Dendritic cell treated with granulocyte-macrophage colony-stimulating factor and Interleukin-4, amounts not matched to agents 40 ng/mL and 50 ng/mL, for 4 days (primary cell): ENCODE data around the gene SLC4A8.
"Not testable (repeated sequence)": the region's sequence is repeated elsewhere in the genome, so short reads cannot be mapped to it uniquely, and the experiment has no call there.

ENCODE experiments used
- H3K27ac Mint-ChIP-seq: one replicate; pipeline ENCODE4 v1.8.0; 2022; ENCODE audit warnings: mild to moderate bottlenecking, mixed read lengths
- H3K27me3 Mint-ChIP-seq: one replicate; pipeline ENCODE4 v1.8.0; 2022; ENCODE audit warnings: mild to moderate bottlenecking, mixed read lengths
- H3K36me3 Mint-ChIP-seq: one replicate; pipeline ENCODE4 v1.8.0; 2022; ENCODE audit warnings: low read depth, mixed read lengths
- H3K4me1 Mint-ChIP-seq: one replicate; pipeline ENCODE4 v1.8.0; 2022; ENCODE audit warnings: low read depth, mixed read lengths
- H3K4me3 Mint-ChIP-seq: one replicate; pipeline ENCODE4 v1.8.0; 2022; ENCODE audit warnings: mild to moderate bottlenecking, moderate library complexity, mixed read lengths
- H3K9me3 Mint-ChIP-seq: one replicate; pipeline ENCODE4 v1.8.0; 2022; ENCODE audit warnings: mixed read lengths
- intact Hi-C: fragments of 100-400 bp; cut with micrococcal nuclease; formaldehyde crosslinking; loops from one replicate; pipeline ENCODE4 v1.15.0; 2022

SLC4A8 gene

GRCh38 chr12:51496895-51497294 is 72.3 kb downstream of the SLC4A8 start:
- H3K36me3 Mint-ChIP-seq = no peaks in the 10 kb centered on the region

GRCh38 chr12:51504851-51505250 is 80.2 kb downstream of the SLC4A8 start:
- peaks cover 5% of the 10 kb centered on the region for H3K4me1 Mint-ChIP-seq
- no peak overlapping the region for H3K27ac Mint-ChIP-seq
- H3K9me3 Mint-ChIP-seq = no peaks in the 10 kb centered on the region

More at GRCh38 chr12:51496895-51497294, 72.3 kb downstream of the SLC4A8 start:
- Mint-ChIP-seq H3K4me3 (no peak overlapping the region), H3K9me3 (no peaks in the 10 kb centered on the region), H3K27ac (peak overlapping the region; percentile 31), H3K27me3 (peaks cover 1% of the 10 kb centered on the region), H3K4me1 (peaks cover 14% of the 10 kb centered on the region)
- intact Hi-C loops = no loop called here

GRCh38 chr12:51505360-51506105 is 80.9 kb downstream of the SLC4A8 start:
- Mint-ChIP-seq H3K27me3 (no peaks in the 10 kb centered on the region), H3K36me3 (no peaks in the 10 kb centered on the region), H3K27ac (no peak overlapping the region), H3K9me3 (no peaks in the 10 kb centered on the region), H3K4me1 (peaks cover 5% of the 10 kb centered on the region), H3K4me3 (no peak overlapping the region)
- intact Hi-C loops = no loop called here

More at GRCh38 chr12:51504851-51505250, 80.2 kb downstream of the SLC4A8 start:
- H3K27me3 Mint-ChIP-seq = no peaks in the 10 kb centered on the region
- H3K36me3 Mint-ChIP-seq = no peaks in the 10 kb centered on the region
- no peak overlapping the region for H3K4me3 Mint-ChIP-seq
- intact Hi-C loops = no loop called here

- Mint-ChIP-seq H3K27ac (no peak overlapping the region), H3K4me1 (peaks cover 5% of the 10 kb centered on the region), H3K9me3 (no peaks in the 10 kb centered on the region), H3K4me3 (no peak overlapping the region), H3K27me3 (no peaks in the 10 kb centered on the region), H3K36me3 (no peaks in the 10 kb centered on the region)
- intact Hi-C loops = no loop called here
These were observed 82.5 kb downstream of the SLC4A8 start for GRCh38 chr12:51507178-51507577.

- no peaks in the 10 kb centered on the region for H3K9me3 Mint-ChIP-seq
- H3K27me3 Mint-ChIP-seq = peaks cover 2% of the 10 kb centered on the region
- no peak overlapping the region for H3K4me3 Mint-ChIP-seq
- peaks cover 5% of the 10 kb centered on the region for H3K4me1 Mint-ChIP-seq
- no peaks in the 10 kb centered on the region for H3K36me3 Mint-ChIP-seq
- intact Hi-C loops = no loop called here
- H3K27ac Mint-ChIP-seq = no peak overlapping the region
These were observed 83.7 kb downstream of the SLC4A8 start for GRCh38 chr12:51508285-51508684.

GRCh38 chr12:51511546-51512260 is 87.1 kb downstream of the SLC4A8 start:
- intact Hi-C loops = no loop called here
- Mint-ChIP-seq H3K4me1 (no peaks in the 10 kb centered on the region), H3K4me3 (no peak overlapping the region), H3K27ac (no peak overlapping the region), H3K9me3 (no peaks in the 10 kb centered on the region), H3K36me3 (no peaks in the 10 kb centered on the region), H3K27me3 (peaks cover 6% of the 10 kb centered on the region)

- Mint-ChIP-seq H3K4me3 (no peak overlapping the region), H3K4me1 (no peaks in the 10 kb centered on the region), H3K27me3 (peaks cover 6% of the 10 kb centered on the region), H3K36me3 (no peaks in the 10 kb centered on the region), H3K27ac (no peak overlapping the region), H3K9me3 (no peaks in the 10 kb centered on the region)
- intact Hi-C loops = no loop called here
These were observed 87.8 kb downstream of the SLC4A8 start for GRCh38 chr12:51512438-51512837.

GRCh38 chr12:51515037-51515436 is 90.4 kb downstream of the SLC4A8 start:
- H3K4me3 Mint-ChIP-seq, H3K27ac Mint-ChIP-seq, H3K9me3 Mint-ChIP-seq, H3K27me3 Mint-ChIP-seq, H3K4me1 Mint-ChIP-seq, H3K36me3 Mint-ChIP-seq, intact Hi-C loops: not testable (repeated sequence)

- no peak overlapping the region for H3K4me3 Mint-ChIP-seq
- no peak overlapping the region for H3K27ac Mint-ChIP-seq
- H3K27me3 Mint-ChIP-seq = peaks cover 10% of the 10 kb centered on the region
- H3K9me3 Mint-ChIP-seq = no peaks in the 10 kb centered on the region
- intact Hi-C loops = no loop called here
- no peaks in the 10 kb centered on the region for H3K36me3 Mint-ChIP-seq
- H3K4me1 Mint-ChIP-seq = no peaks in the 10 kb centered on the region
These were observed 92.7 kb downstream of the SLC4A8 start for GRCh38 chr12:51517316-51517715.

- Mint-ChIP-seq H3K9me3 (no peaks in the 10 kb centered on the region), H3K27ac (no peak overlapping the region), H3K4me3 (no peak overlapping the region), H3K36me3 (no peaks in the 10 kb centered on the region), H3K4me1 (no peaks in the 10 kb centered on the region), H3K27me3 (peaks cover 9% of the 10 kb centered on the region)
- intact Hi-C loops = no loop called here
These were observed 93.2 kb downstream of the SLC4A8 start for GRCh38 chr12:51517800-51518199.

GRCh38 chr12:51519755-51520154 is 95.1 kb downstream of the SLC4A8 start:
- H3K27me3 Mint-ChIP-seq = peaks cover 7% of the 10 kb centered on the region
- H3K27ac Mint-ChIP-seq = no peak overlapping the region
- intact Hi-C loops = no loop called here

GRCh38 chr12:51520576-51521325 is 96.1 kb downstream of the SLC4A8 start:
- H3K27ac Mint-ChIP-seq = no peak overlapping the region
- no peaks in the 10 kb centered on the region for H3K36me3 Mint-ChIP-seq
- H3K4me3 Mint-ChIP-seq = no peak overlapping the region
- no peaks in the 10 kb centered on the region for H3K4me1 Mint-ChIP-seq
- H3K9me3 Mint-ChIP-seq = no peaks in the 10 kb centered on the region
- peaks cover 7% of the 10 kb centered on the region for H3K27me3 Mint-ChIP-seq
- intact Hi-C loops = no loop called here

More at GRCh38 chr12:51519755-51520154, 95.1 kb downstream of the SLC4A8 start:
- Mint-ChIP-seq H3K36me3 (no peaks in the 10 kb centered on the region), H3K4me1 (no peaks in the 10 kb centered on the region), H3K4me3 (no peak overlapping the region), H3K9me3 (no peaks in the 10 kb centered on the region)

- intact Hi-C loops = no loop called here
- Mint-ChIP-seq H3K4me1 (no peaks in the 10 kb centered on the region), H3K36me3 (no peaks in the 10 kb centered on the region), H3K4me3 (no peak overlapping the region), H3K9me3 (no peaks in the 10 kb centered on the region), H3K27ac (no peak overlapping the region), H3K27me3 (peaks cover 7% of the 10 kb centered on the region)
These were observed 97.1 kb downstream of the SLC4A8 start for GRCh38 chr12:51521554-51522276.
